Kidney capillary endothelial cell (primary cell): ENCODE measurements around the gene TCHHL1.
A peak's percentile ranks its signal among the peaks of the same experiment; 100 is the strongest.
"Not testable (repeated sequence)": the region's sequence is repeated elsewhere in the genome, so short reads cannot be mapped to it uniquely, and the experiment has no call there.

Source experiments
- DNase-seq: peaks from one replicate; pipeline ENCODE4 v3.0.0-alpha.2; 2018; ENCODE audit warnings: low spot score

TCHHL1 gene

DNA sequence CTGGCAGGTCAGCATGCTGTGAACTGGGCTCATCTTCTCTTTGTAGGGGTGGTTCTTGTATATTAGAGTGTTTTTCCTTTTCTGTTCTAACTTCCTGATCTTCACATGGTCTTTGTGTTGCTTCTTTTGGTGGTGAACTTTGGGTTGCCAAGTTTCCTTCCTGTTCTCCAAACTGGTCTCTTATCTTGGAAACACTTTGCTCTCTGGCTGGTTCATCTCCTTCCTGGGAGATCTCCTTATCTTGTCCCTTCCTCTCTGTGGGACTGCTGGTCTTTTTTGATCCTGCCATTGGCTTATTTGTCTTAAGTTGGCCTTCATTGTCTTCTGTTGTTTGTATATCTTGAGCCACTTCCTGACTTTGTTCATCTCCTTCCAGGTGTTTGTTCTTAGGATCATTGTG lies 2.1 kb downstream of the TCHHL1 start:
- no peak for DNase-seq

DNA sequence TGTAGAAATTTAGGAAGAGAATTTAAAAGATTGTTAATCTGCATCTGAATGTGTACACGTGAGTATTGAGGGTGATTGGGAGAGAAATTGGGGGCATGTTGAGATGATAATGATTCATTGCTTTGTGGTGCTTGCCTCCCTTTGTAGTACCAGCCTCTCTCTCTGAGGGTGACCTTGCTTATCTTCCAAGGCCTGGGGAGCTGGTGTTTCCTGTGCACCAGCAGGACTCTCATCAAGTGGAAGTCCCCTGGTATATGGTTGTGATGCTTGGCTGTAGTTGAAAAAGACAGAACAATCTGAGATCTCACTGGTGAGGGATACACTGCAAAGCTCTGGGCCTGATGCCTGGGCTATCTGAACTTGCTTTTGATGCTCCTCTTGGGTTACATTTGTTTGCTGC lies 4.0 kb downstream of the TCHHL1 start:
- DNase-seq, result no peak

DNA sequence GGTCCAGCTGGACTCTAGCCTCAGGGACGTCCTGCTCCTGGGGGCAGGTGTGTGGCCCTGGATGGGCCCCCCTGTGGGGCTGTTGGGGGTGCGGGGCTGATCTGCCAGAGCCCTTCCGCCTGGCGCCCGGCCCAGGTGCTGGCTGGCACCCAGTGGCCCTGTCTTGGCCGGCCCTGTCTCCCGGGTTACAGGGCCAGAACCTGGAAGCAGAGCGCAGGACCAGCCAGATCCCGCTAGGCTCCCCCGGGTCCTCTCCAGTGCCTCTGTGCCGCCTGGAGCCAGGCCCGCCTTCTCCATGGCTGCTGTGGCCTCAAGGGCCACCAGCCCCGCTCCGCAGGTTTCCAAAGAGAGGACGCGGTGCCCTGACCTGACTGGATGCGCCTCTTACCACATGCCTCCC lies 7.8 kb downstream of the TCHHL1 start:
- not testable (repeated sequence) for DNase-seq

DNA sequence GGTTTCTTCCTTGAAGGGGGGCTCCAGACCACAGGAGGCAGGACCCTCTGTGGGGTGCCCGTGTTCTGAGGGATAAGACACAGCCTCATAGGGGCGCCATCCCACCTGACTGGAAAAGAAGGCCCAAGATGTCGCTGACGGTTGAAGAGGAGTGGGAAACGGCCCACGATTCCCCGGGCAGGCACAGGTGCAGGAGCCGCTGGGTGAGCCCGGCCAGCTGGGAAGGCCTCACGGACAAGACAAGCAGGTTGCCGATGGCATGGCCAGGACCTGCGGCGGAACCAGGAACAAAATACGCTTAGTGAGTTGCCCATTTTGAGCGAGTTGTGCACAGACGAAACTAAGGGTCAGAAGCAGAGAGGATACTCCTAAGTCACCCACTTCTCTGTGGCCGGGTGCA lies 8.4 kb downstream of the TCHHL1 start:
- not testable (repeated sequence) for DNase-seq

DNA sequence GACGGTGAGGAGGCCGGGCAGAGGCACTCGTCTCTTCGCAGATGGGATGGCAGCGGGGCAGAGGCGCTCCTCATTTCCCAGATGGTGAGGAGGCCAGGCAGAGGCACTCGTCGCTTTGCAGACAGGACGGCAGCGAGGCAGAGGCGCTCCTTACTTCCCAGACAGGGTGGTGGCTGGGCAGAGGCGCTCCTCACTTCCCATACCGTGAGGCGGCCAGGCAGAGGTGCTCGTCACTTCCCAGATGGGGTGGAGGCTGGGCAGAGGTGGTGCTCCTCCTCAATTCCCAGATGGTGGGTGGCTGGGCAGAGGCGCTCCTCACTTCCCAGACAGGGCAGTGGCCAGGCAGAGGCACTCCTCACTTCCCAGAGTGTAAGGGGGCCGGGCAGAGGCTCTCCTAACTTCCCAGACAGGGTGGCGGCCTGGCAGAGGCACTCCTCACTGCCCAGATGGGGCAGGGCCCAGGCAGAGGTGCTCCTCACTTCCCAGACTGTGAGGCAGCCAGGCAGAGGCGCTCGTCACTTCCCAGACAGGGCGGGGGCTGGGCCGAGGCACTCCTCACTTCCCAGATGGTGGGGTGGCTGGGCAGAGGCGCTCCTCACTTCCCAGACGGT lies 9.9 kb downstream of the TCHHL1 start:
- DNase-seq, result no peak

DNA sequence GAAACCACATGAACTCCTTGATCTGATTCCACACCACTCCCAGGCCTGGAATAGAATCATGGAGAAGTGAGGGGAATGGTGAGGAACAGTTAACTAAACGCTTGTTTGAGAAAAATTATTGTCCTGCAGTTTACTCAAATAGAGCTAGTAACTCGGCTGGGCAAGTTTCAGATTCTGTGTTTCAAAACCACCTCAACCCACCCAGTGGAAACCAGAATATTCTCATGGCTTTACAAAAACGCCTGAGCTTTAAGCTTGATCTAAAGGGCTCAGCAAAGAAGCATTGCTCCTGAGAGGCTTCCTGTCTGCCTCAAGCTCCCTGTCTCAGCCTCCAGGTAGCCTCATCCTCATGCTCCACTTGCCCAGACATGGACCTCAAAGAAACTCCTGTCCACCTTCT lies 16.6 kb downstream of the TCHHL1 start:
- no peak for DNase-seq

DNA sequence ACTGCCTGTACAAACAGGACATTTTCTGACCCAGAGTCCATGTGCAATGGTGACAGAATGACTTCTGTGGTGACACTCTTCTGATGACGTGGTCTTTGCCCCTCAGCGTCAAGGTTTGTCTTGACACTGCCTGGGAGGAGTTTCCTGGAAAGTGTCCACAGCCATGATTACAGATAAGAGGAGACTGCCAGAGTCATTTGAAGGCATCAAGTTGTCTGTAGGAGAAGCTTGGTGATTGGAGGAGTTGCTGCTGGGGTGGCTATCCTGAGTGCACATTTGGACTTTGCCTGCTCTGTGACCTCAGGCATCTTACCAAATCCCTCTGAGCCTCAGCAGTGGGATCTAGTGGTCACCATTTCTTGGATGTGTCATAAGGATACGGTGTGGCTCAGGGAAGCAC lies 17.7 kb downstream of the TCHHL1 start:
- DNase-seq, result no peak

DNA sequence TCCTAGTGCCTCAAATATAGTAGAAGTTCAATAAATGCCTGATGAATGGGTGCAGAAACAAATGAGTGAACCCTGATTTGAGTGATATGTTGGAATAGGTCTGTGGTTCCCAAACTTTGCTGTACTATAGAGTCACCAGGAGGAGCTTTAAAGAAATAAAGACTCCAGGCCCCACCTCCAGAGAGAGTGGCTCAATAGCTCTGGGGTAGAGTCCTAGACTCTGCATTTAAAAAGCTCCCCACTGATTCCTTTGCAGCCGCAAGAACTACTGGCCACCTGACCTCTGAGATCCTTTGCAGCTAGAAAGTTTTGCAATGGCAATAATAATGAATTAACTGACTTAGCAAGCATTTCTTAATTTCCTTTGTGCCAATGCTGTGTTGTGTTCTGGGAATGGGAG lies 20.9 kb downstream of the TCHHL1 start:
- no peak for DNase-seq

DNA sequence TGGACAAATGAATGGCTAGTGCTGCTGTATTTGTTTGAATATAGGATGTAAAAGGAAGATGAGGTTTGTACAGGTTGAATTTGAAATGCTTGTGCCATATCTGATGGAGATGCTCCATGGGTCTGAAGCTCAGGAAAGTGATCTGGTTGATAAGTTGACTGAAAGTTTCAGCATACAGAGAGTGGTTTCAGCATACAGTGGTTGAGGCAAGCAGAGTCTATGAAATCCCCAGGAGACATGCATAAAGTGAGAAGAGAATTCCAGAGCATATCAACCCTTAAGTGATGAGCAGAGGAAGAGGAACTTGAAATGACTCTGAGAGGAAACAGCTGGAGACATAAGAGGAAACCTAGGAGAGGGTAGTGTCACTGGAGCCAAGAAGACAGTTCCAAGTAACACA lies 21.7 kb downstream of the TCHHL1 start:
- DNase-seq, result no peak

DNA sequence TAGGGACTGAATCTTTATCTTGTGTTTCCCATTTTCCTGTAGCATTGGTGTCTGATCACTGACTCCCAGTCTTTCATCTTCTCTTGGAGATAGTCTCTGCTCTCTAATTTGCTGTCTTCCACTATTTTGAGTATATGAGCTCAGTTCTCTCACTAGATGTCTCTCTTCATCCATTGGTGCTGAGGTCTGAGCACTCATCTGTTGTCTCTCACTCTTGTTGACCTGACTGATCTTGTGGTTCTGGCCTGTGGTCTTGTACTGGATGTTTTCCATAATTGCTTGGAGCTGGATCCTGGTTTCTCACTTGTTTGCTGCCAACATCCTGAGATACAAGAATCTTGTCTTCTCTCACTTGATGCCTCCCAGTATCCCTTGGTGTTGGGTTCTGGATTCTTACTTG lies 26.9 kb downstream of the TCHHL1 start:
- DNase-seq, result no peak

DNA sequence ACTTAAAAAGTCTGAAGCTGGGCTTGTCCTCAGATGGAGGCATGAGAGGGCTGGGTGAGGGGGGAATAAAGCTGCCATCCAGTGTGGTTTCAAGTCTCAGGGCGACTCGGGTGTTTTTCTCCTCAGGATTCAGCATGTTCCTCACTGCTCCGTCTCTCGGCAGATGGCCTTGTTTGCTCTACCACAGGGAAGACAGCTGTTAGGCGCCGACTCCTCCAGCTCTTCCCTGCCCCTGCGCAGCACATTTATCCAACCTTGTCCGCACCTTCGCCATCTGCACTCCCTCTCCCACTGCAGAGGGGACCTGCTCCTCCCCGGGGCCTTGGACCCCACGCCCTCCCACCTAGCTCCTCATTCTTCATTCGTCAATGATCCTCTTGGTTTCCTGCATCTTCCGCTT lies 35.5 kb downstream of the TCHHL1 start:
- DNase-seq, result no peak

DNA sequence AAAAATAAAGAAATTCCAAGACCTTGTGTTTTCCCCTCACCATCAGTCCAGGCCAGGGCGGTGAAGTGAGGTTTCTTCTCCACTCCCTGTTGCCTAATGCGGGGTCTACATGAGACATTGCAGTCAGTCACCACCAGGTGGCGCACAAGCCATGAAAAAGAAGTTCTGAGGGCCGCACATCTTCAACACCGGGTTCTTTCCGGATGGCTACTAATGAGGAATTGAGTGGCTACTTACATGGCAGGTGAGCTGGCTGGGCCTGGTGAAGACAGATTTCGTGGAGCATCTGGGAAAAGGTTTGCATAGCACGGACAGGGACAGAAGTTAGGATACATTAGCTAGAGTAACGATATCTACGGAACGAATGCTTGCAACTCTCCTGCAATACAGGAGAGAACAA lies 36.3 kb downstream of the TCHHL1 start:
- peak; percentile 72 for DNase-seq

DNA sequence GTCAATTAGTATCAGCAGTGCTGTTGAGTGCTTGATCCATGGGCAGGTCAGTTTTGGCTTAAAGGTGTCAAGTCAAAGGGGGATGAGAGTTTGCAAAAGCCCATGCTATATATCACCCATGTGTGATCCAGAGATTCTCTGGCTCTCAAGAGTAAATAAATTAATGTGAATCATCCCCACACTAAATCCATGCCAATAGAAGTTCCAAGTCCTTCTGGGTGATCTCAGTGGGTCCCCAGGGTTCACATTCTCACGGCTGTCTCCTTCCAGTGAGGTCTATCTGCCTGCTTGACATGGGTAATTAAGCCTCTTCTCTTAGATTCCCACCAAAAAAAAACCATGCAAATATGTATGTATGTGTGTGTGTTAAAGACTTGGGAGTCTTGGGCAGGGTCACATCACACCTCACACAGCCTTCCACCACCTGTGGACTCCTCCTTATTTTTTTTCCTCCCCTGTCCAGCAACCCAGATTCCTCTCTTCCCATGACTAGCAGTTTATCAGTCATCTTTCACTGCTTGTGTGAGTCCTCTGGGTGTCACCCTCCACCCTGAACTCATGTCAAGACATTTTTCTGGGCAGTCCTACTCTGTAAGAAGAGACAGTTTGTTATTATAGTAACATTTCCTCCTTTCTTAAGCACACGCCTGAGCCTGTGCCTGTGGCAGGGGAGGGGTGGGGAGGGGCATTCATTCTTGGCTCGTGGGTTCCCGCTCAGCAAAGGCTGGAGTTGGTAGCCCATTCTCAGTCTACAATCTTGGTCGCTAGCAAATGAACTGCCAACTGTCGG lies 37.8 kb downstream of the TCHHL1 start:
- DNase-seq, result no peak

DNA sequence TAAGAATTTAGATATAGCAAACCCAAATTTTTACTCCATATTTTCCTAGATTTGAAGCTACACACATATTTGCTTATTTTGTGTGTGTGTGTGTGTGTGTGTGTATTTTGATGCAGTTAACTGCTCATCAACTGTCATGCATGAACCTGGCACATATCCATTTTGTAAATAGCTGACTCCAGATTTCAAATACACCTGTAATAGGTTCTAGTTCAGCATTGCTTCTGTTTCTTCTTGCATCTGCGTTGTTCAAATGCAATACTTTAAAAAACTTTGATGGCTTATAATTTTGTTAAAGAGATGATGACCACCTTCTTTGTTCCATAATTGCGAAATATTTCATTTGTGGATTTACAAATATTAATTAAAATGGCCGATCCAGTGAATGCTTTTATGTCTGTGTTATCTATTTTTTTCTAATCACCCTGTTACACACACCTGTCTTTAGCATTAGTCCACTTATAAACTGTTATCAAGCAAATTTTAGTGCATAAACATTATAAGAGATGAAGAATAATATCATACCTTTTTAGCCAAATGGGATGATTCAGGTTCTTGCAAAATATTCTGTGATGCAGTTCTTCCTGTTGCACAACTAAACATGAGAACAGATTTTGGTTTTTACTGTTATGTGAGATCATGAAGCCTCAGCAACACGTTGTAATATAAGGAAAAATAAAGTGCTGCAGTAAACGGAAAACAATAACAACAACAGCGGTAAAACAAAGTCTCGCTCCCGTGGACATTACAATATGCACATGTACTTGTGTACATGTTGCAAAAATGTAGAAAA lies 39.4 kb downstream of the TCHHL1 start:
- DNase-seq, result no peak

DNA sequence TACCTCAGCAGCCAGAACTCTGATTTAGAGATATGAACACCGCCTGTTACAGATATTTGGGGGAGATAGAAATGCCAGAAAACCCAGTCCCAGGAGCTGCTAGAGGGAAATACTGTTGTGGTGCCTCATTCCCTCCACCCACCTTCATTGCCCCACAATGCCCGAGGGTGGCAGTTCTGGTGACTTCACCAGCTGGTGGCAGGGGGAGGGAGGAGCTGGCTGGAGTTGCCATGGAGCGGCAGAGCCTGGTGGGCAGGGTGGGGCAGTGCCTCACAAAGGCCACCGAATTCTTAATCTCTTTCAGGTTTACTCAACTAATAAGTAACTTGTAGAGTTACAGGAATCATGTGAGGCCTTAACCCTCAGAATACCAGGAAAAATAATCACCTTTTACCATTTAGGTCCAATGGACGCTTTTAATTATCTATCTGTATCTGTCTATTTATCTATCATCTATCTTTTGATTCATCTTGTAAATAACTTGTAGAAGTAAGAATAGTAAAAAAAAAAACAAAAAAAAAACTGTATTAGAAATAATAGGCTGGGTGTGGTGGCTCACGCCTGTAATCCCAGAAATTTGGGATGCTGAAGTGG lies 40.4 kb downstream of the TCHHL1 start:
- no peak for DNase-seq

DNA sequence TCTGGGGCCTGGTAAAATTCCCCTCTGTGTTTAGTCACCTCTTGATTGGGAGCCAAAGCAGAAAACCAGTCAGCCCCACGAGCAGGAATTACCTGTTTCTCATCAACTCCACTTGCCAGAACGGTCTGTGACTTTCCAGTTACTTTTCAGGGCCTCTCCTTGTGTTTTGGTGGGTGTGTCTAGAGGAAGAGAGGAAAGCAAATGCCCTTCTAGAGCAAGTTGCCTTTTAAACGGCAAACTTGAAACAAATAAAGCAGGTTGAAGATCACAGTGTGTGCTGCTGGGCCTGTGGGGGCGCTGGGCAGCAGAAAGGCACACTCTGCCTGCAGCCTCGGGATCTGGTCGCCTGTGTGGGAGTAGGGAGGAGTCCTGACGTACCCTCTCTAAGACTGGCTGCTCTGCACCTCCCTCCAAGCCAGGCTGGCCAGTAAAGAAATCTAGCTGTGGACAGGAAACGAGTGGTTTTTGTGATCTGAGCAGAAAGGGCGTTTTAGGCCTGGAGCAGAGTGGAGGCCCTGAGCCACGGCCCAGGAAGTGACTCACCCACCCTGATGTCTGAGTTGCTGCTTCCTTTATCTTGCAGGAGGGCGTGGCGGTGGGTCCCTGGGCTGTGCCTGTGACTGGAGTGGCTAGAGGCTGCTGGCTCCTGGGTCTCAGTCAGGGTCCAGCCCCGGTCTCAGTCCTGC lies 41.0 kb downstream of the TCHHL1 start:
- peak; percentile 97 for DNase-seq

DNA sequence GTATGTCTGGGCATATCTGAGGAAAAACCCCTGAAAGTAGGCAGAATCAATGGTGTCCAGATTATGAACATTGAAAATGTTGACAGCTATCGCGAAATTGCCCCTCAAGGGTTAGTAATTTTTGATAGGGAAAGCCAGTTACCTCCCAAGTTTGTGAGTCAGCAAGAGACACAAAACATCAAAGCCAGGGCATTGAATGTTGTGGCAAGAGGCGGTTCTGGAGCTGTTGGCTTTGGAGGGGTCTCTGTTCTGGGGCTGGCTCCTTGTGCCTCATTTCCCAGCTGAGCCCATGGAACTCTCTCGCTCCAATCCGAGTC lies 41.5 kb downstream of the TCHHL1 start:
- no peak for DNase-seq

DNA sequence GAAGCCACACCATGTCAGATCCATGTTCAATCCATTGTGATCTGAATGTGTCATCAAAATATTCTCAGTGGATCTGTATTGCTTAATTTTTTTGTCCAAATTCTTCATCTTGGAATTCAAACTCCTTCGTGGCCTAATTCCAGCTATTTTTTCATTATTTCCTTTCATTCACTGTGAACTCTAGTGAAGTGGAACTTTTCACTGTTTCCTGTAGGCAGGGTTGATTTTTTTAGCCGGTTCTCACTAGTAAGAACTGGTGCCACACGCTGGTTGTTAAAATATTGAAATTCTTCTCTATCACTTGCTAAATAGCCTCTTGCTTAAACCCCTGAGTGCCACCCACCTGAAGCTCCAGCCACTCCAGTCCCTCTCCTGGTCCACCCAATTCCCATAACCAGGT lies 44.5 kb downstream of the TCHHL1 start:
- DNase-seq, result no peak

DNA sequence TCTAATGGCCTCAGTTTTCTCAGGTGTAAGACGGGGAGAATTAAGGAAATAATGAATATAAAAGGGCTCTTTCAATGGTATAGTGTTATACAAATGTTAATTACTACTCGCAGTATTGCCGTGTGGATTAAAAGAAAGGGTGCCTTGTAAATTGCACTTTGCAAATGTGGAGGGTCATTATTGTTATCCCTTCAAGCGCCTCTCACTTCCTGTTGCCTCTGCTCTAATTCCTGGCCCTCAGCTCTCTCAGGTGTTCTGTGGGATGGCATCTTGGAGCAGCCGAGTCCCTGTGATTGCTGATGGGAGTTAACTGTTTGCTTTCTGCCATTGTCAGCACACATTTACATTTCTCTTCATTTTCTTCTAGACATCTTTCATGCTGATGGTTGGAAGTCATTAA lies 45.0 kb downstream of the TCHHL1 start:
- DNase-seq, result no peak

DNA sequence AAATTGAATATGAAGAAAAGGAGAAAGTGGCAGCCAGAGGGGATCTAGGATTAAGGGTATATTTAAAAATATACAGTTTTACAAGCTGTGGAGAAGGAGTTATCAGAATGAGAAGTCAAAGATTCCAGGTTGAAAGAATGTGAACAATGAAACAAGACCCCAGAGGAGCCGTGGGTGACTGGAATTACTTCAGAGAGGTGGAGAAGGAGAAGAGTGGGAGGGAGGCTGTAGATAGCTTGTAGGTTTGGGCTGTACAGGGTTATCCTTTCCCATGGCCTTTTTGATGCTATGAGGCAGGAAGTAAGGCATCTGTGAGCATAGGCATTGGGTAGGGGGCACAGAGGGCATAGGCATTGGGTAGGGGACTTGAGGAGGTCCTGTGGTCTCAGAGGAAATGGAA lies 46.8 kb downstream of the TCHHL1 start:
- no peak for DNase-seq

DNA sequence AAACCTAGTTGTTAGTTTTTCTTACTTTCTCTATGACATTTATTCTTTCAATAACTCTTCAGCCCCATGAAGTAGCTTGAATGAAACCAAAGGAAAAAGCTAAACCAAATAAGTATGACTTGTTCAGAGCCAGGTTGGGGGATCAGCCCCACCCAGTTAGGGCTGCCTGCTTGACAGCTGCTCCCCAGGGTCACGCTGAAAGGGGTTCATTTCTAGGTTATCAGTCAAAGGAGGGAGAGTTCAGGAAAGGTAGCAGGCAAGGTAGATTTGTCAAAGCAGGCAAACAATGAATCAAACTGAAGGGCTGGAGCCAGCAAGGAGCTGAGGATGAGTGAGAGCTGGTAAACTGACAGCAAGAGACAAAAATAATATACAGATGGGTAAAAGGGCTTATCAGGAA lies 49.0 kb downstream of the TCHHL1 start:
- DNase-seq, result no peak

DNA sequence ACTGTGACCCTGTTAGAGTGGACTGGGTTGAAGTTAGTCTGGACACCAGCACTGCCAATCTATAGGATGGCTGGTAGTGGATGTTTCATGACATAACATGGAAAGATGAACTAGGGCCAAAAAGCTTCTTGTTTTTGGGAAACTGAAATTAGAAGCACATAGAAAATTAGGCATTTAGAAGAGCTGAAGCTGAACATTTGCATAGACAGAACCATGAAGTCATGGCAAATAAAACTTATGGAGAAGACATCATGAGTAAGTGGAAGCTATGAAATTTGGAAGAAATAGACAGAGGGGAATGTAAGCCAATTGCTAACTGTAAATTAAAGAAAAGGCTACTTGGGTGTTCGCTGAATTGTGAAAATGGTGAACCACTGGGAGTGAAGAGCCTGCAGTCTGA lies 49.4 kb downstream of the TCHHL1 start:
- no peak for DNase-seq
